NT2/D1 (cell line): ENCODE data around the gene PLD4.

Source experiments
- DNase-seq: peaks from one replicate; pipeline ENCODE4 v3.0.0-alpha.2; 2011; ENCODE audit warnings: low read depth, low spot score
- H3K27me3 ChIP-seq: 2 replicates; pipeline ENCODE4 v1.6.0; 2011; ENCODE audit warnings: mild to moderate bottlenecking; ENCODE audit not compliant: insufficient read length, insufficient read depth
- H3K36me3 ChIP-seq: 2 replicates; pipeline ENCODE4 v1.6.1; 2011; ENCODE audit warnings: mild to moderate bottlenecking, low read length, mixed read lengths; ENCODE audit not compliant: insufficient read depth, insufficient read length
- H3K4me1 ChIP-seq: 2 replicates; pipeline ENCODE4 v1.5.1; 2011; ENCODE audit not compliant: insufficient read depth, insufficient read length
- H3K4me3 ChIP-seq: 2 replicates; pipeline ENCODE4 v1.5.1; 2011; ENCODE audit warnings: low read depth; ENCODE audit not compliant: insufficient read length
- H3K9ac ChIP-seq: 2 replicates; pipeline ENCODE4 v1.6.0; 2011; ENCODE audit warnings: low read depth; ENCODE audit not compliant: insufficient read length
- H3K9me3 ChIP-seq: 2 replicates; pipeline ENCODE4 v1.5.1; 2011; ENCODE audit warnings: mild to moderate bottlenecking, low read length; ENCODE audit not compliant: insufficient read depth
- SUZ12 ChIP-seq: IDR thresholded peaks from 2 replicates; pipeline ENCODE4 v1.6.1; 2011; ENCODE audit not compliant: insufficient read length, insufficient read depth; ENCODE audit errors: extremely low read depth
- YY1 ChIP-seq: IDR thresholded peaks from 2 replicates; pipeline ENCODE4 v1.6.1; 2011; ENCODE audit not compliant: insufficient read length, insufficient read depth
- ZNF274 ChIP-seq: IDR thresholded peaks from 2 replicates; pipeline ENCODE4 v1.6.1; 2011; ENCODE audit warnings: mild to moderate bottlenecking, low read depth, low read length

PLD4 gene

DNA sequence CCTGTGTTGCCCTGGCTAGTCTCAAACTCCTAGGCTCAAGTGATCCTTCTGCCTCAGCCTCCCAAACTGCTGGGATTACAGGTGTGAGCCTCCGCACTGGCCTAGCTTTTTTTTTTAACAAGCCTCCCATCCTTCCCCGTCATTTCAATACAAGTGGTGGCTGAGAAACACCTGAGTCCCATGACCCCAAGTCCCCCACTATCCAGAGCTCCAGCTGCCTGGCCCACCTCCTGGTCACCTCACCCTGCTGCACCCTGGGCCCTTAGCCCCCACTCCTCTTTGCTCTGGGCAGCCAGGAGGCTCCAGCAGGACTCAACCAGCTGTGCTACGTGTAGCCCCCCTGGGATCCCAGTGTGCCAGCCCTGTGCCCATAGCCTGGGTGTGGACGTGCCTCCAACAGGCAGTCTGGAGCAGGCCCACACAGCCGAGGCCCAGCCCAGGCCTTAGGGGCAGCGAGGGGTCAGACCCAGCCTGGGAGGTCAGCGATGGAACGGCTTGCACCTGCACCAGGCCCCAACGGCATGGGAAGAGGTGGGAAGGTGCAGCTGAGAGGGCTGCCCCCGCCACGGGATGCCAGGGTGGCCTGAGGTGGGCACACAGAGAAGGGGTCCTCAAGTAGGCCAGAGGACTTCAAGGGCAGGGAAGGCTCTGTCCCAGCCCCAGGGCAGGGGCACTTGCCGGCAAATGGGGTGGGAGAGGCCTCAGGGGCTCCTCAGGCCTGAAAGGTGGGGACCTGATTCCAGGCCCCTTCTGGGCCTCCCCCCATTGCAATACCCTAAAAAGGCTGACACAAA is 47.0 kb downstream of the PLD4 start:
- no peak for DNase-seq
- Histone ChIP-seq H3K4me3 (no peak overlapping the region), H3K9me3 (no peaks in the 10 kb centered on the region), H3K9ac (peak overlapping the region; percentile 67), H3K27me3 (peaks cover 5% of the 10 kb centered on the region), H3K4me1 (peaks cover 58% of the 10 kb centered on the region), H3K36me3 (no peaks in the 10 kb centered on the region)
- TF ChIP-seq SUZ12: no peak
- no peak for TF ChIP-seq YY1
- TF ChIP-seq ZNF274: no peak

DNA sequence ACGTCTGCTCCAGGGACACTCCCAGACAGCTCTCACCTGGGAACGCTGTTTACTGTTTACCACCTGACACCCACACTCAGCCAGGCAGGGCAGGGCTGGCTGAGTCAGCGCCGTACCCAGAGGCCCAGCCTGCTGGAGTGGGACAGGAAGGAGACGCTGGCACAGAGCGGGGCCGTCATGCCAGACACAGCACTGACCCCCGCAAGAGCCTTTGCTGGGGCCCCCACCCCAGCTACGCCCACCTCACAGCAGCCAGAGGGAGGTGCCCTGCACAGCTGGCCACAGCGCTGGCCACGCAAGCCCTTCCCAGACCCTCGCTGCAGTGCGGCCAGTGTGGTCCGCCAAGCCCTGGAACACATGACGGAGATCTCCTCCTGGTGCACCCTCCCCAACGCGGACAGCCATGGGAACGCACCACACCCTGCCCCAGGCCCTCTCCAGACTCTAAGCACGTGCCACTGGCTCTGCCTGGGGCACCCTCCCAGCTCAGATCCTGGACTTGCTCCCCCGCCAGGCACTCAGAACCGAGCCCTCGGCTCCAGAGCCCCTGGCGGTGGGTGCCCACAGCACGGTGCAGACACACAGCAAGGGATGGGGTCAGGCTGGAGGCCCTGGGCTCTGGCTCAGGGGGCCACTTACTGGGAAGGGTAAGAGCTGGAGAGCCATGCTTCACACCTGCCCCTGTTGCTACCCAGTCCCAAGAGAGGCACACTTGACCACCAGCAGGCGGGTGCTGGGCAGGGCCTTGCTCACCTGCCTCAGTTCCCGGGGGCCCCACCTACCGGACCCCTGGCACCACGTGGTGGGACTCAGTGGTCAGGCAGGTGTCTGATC is 47.8 kb downstream of the PLD4 start:
- Histone ChIP-seq H3K9ac (peak overlapping the region; percentile 67), H3K4me1 (peaks cover 54% of the 10 kb centered on the region)

DNA sequence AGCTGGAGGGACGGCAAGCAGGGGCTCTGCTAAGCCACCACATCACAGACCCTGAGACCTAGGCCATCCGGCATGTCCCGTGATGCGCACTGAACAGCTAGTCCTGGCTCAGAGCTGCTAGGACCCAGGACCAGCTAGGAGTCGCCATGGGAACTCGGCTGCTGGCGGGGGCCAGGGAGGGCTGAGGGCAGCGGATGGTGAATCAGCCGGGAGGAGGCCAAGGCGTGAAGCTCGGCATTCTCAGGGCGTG is 48.4 kb downstream of the PLD4 start:
- peaks cover 54% of the 10 kb centered on the region for H3K4me1 ChIP-seq
- DNase-seq: no peak

More for the DNA sequence above, 47.8 kb downstream of the PLD4 start:
- no peak for TF ChIP-seq ZNF274
- no peak for TF ChIP-seq SUZ12
- no peak for TF ChIP-seq YY1
- Histone ChIP-seq H3K27me3 (peaks cover 13% of the 10 kb centered on the region), H3K4me3 (no peak overlapping the region), H3K36me3 (no peaks in the 10 kb centered on the region), H3K9me3 (no peaks in the 10 kb centered on the region)
- no peak for DNase-seq

DNA sequence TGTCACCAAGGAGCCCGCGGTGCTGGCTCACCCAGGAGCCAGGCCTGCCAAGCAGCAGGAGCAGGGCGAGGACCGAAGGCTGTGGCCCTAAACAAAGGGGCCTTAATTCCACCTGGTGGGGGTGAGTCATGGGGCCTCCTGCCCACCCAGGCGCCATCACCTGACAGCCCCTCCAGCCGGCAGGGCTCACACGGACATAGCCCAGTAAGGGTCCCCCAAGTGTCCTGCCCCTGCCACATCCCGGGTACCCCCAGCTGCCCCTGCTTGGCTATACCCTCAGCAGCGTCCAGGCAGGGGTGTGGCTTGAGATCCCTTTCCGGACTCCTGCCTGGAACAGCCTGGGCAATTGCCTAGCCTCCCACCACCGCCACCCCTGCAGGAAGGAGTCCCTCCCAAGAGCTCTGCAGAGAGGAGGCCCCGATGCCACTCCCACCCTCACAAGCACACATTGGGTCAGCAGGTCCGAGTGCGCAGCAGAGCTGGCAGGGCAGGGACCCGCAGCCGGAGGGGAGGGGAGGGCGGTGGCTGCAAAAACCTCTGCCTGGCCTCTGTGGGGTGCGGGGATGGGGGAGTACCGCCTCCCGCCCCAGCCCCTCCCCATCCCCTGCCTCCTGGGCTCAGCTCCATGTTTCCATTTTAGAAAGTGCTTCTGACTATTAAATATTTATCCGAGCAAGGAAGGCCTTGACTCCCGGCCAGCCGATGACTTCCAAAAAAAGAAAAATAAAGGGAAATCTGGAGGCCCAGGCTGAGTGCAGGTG is 48.9 kb downstream of the PLD4 start:
- no peak for DNase-seq
- H3K4me1 ChIP-seq: peaks cover 53% of the 10 kb centered on the region
- no peaks in the 10 kb centered on the region for H3K36me3 ChIP-seq
- no peak overlapping the region for H3K4me3 ChIP-seq
- H3K9me3 ChIP-seq: no peaks in the 10 kb centered on the region
- TF ChIP-seq SUZ12 (no peak), YY1 (no peak), ZNF274 (no peak)
- no peak overlapping the region for H3K9ac ChIP-seq
- peaks cover 17% of the 10 kb centered on the region for H3K27me3 ChIP-seq

More for the DNA sequence above, 48.4 kb downstream of the PLD4 start:
- no peak for TF ChIP-seq YY1
- TF ChIP-seq SUZ12: no peak
- no peak for TF ChIP-seq ZNF274
- no peaks in the 10 kb centered on the region for H3K9me3 ChIP-seq
- H3K36me3 ChIP-seq: no peaks in the 10 kb centered on the region
- no peak overlapping the region for H3K4me3 ChIP-seq
- peaks cover 17% of the 10 kb centered on the region for H3K27me3 ChIP-seq
- H3K9ac ChIP-seq: peak overlapping the region; percentile 67

DNA sequence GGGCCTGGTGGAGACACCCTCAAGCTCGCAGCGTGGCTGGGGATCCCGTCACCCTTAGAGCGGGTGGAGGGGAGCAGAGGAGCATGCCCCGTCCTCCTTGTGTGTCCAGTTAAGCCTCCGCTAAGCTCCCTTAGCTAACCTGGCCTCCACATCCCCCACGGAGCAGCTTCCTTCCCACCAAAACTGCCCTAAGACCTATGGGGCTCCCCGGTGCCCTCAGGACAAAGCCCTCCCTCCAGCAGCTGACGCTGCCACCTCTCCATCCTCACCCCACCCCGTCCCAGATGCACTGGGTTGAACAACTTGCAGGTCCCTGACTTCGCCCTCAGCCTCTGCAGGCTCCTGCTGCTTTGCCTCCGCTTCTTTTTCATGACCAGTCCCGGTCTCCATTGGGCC is 49.5 kb downstream of the PLD4 start:
- Histone ChIP-seq H3K4me3 (no peak overlapping the region), H3K36me3 (no peaks in the 10 kb centered on the region), H3K9me3 (no peaks in the 10 kb centered on the region), H3K4me1 (peaks cover 51% of the 10 kb centered on the region), H3K9ac (peak overlapping the region; percentile 26), H3K27me3 (peaks cover 23% of the 10 kb centered on the region)
- TF ChIP-seq YY1 (no peak), SUZ12 (no peak), ZNF274 (no peak)
- DNase-seq: no peak

DNA sequence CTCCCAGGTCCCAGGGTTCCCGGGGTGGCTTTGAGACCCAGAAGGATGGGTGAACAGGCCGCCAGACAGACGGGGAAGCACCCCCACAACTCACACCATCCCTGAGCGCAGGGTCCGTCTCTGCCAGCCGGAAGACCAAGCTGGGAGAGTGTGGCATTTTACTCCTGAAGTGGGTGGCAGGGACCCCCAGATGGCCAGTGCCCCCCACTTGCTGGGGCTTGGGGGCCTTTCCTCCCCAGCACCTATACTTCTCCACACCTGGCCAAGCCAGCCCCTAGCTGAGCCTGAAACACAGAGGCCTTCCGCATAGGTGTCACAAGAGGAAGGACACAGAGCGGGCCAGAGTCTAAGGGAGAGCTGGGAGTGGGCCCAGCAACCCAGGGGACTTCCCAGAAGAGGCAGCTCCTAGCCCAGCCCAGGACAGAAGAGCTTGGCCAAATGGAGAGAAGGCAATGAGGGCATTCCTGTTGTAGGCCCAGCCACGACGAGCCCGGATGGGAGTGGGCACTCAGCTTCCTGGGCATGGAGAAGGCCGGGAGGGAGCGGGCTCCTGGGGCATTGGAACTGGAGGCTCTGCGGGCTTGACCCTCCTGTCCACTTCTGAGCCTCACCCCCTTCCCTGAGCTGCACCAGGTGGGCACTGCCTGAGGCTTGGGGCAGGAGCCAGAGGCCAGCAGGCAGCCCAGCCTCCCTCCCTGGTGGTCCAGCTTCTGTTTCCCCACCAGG is 50.1 kb downstream of the PLD4 start:
- DNase-seq: no peak
- Histone ChIP-seq H3K4me1 (peaks cover 50% of the 10 kb centered on the region), H3K9me3 (no peaks in the 10 kb centered on the region), H3K36me3 (no peaks in the 10 kb centered on the region), H3K9ac (peak overlapping the region; percentile 26), H3K27me3 (peaks cover 30% of the 10 kb centered on the region), H3K4me3 (no peak overlapping the region)
- no peak for TF ChIP-seq YY1
- no peak for TF ChIP-seq ZNF274
- no peak for TF ChIP-seq SUZ12
